Nucleus accumbens (tissue), 56 donors: Measurements from ENCODE around the gene ADSS1.
A peak's percentile ranks its signal among the peaks of the same experiment; 100 is the strongest.

Source experiments
- DNase-seq, 56 donors: peaks; one replicate each; lab custom pipeline; 2025; lab: John Stamatoyannopoulos, UW

ADSS1 gene

GRCh38 chr14:104786091-104786586 is 62.1 kb downstream of the ADSS1 start:
- no peak for DNase-seq

GRCh38 chr14:104786726-104787675 is 63.0 kb downstream of the ADSS1 start:
- DNase-seq, result peak in 3 of 56 donors; percentile 25 to 46 (median 27)

- no peak for DNase-seq
Measured at GRCh38 chr14:104787736-104788135, 63.7 kb downstream of the ADSS1 start.

GRCh38 chr14:104788161-104788818 is 64.3 kb downstream of the ADSS1 start:
- DNase-seq, result no peak

GRCh38 chr14:104788873-104789663 is 65.0 kb downstream of the ADSS1 start:
- no peak for DNase-seq

GRCh38 chr14:104789752-104790743 is 66.0 kb downstream of the ADSS1 start:
- DNase-seq, result no peak

GRCh38 chr14:104791425-104791824 is 67.4 kb downstream of the ADSS1 start:
- DNase-seq, result no peak

GRCh38 chr14:104792101-104792884 is 68.3 kb downstream of the ADSS1 start:
- no peak for DNase-seq

GRCh38 chr14:104792945-104793702 is 69.1 kb downstream of the ADSS1 start:
- DNase-seq, result no peak

GRCh38 chr14:104793703-104793959 is 69.6 kb downstream of the ADSS1 start:
- no peak for DNase-seq

- DNase-seq, result no peak
Measured at GRCh38 chr14:104794099-104794498, 70.1 kb downstream of the ADSS1 start.

- DNase-seq, result peak in 2 of 56 donors; percentile 27 to 36
Measured at GRCh38 chr14:104794631-104794992, 70.6 kb downstream of the ADSS1 start.

- peak in 6 of 56 donors; percentile 7 to 36 (median 26) for DNase-seq
Measured at GRCh38 chr14:104794993-104795780, 71.2 kb downstream of the ADSS1 start, which contains the start of gene AKT1. AKT1 (minus strand) TSS chr14:104795748; CDS start chr14:104792643, 3,105 bp downstream.

GRCh38 chr14:104795781-104796686 is 72.0 kb downstream of the ADSS1 start:
- DNase-seq, result peak in 14 of 56 donors; percentile 12 to 75 (median 32)

GRCh38 chr14:104796687-104797081 is 72.7 kb downstream of the ADSS1 start:
- no peak for DNase-seq
